GM19193 (cell line): ENCODE results near the gene ONECUT1.

Source experiments
- POLR2A ChIP-seq: IDR thresholded peaks from 4 replicates; pipeline ENCODE4 v1.6.1; 2011; ENCODE audit not compliant: insufficient read depth, insufficient read length; ENCODE audit errors: extremely low read depth

The ONECUT1 gene

DNA sequence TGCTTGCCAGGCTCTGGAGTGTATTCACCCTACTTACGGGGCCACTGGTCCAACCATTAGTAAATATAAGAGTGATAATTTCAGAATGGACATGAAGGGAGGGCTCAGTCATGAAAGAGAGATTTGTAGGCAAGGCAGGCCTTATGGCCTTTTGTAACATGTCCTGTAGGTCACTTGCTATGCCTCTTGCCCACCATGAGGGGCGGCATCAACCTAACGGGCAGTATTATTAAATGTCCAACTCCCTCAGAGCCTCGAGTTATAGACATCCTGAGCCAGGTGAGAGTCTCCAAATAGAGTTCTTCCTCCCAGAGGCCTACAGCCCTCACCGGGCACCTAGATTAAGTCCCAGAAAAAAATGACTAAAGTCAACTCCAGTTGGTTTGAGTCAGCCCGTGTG lies 30.2 kb downstream of the ONECUT1 start:
- TF ChIP-seq POLR2A: no peak

DNA sequence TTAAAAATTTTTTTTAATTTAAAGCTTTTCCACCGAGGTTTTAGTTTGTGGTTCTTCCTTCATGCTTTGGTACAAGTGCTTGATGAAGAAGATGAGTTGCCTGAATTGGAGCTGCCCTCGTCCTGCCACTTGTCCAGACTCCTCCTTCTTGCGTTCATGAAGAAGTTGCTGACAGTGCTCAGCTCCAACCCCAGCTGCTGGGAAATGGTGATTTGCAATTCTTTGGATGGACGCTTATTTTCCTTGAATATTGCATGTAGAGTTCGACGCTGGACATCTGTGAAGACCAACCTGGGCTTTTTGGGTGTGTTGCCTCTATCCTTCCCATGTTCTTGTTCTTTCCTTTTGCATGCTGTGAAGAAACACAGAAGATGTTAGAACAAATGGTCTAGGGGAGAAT lies 32.6 kb downstream of the ONECUT1 start:
- TF ChIP-seq POLR2A: no peak

DNA sequence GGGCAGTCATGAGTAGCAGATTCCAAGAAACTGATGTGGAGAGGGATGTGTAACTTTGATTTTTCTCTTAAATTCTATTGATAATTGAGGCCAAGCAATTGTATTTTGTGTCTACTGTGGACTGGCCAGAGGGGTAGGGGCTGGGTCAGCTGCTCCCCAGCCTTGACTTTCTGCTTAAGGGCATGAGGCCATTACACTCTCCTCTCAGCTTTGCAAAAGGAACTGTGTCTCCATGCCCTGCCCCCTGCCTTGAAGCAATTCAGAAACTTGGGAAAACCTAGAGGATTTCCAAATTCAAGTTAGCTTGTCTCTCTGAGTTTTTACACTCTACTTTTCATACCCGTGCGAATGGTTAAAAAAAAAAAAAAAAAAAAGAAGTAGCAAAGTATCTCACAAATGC lies 38.6 kb downstream of the ONECUT1 start:
- TF ChIP-seq POLR2A: no peak

- TF ChIP-seq POLR2A: no peak
Measured at GRCh38 chr15:52749258-52749657, 40.9 kb downstream of the ONECUT1 start.

- TF ChIP-seq POLR2A: no peak
Measured at GRCh38 chr15:52746162-52746757, 43.9 kb downstream of the ONECUT1 start.

DNA sequence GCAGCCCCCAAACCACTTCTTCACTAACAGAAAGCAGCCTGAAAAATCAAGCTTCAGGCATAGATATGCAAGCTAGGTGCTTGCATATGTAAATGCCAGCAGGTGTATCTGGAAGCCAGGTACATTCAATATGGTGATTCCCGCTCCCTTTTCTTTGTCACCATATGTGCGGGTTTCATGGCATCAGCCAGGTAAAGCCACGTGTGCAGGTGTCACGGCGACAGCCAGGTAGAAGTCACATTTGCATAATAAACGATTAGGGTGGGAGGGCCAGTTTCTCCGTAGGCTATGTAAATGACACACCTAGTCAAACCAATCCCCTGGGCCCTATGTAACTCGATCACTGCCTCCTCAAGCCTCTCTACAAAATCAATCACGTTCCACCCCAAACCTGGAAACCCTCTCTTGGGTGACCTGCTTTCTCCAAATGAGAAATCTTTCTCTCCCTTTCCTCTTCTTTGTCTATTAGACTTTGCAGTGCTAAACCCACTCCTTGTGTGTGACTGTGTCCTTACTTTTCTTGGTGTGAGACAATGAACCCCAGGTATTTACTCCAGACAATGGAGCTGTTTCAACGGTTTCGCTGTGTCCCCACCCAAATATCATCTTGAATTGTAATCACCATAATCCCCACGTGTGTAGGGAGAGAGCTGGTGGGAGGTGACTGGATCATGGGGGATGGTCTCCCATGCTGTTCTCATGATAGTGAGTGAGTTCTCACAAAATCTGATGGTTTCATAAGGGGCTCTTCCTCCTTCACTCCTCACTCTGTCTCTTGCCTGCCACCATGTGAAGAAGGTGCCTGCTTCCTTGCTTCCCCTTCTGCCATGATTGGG lies 44.6 kb downstream of the ONECUT1 start:
- no peak for TF ChIP-seq POLR2A

DNA sequence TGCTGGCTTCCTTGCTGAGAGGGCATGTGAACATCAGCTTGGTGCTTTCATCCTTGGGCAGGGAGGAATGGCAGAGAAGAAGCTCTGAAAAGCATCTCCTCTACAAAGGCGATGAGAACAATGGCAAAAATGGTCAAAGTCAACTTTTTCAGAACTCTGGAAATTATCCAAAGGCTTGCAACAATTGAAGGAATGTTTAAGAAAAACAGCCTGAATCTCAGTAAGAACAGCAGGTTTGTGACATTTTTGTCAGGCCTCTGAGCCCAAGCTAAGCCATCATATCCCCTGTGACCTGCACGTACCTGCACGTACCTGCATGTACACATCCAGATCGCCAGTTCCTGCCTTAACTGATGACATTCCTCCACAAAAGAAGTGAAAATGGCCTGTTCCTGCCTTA lies 51.8 kb downstream of the ONECUT1 start:
- no peak for TF ChIP-seq POLR2A

GRCh38 chr15:52737720-52738119 lies 52.4 kb downstream of the ONECUT1 start:
- TF ChIP-seq POLR2A: no peak

GRCh38 chr15:52735231-52736089 lies 54.7 kb downstream of the ONECUT1 start:
- no peak for TF ChIP-seq POLR2A

DNA sequence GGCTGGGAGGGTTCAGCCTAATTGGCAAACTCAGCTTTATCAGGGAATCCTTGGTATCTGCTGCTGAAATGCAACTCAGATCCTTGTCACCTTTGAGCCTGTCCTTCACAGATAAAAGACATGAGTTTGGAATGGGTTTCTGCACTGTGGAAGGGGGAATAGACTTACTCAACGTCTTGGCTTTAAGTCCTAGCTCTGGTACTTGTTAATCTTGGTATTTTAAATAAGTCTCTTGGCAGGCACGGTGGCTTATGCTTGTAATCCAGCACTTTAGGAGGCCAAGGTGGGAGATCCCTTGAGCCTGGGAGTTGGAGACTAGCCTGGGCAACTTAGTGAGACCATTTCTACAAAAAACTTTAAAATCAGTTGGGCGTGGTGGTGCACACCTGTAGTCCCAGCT lies 55.8 kb downstream of the ONECUT1 start:
- no peak for TF ChIP-seq POLR2A

DNA sequence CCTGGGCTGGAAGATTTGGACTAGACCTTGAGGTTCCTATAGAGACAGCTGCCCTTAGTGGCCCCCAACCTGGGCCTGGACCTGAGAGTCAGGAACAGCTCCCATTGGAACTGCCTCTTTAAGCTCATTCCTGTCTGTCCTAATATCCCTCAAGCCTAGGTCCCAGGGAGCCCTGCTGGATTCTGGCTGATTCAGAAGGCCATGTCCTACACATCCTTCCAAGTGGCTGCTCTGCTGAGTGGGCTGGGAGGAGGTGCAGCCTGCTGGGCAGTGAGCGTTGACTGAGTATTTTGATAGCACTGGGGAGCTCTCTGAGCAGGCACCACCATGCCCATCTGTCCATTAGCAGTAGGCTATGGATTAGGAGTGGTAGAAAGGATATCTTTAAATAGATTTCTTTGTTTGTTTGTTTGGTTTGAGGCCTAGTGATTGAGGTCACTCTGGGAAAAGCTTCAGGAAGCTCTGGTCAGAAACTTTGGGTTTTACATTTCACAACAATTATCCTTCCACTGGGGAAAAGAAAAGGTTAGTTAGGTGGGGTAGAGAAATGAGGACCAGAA lies 56.4 kb downstream of the ONECUT1 start:
- TF ChIP-seq POLR2A: no peak

GRCh38 chr15:52733088-52733487 lies 57.0 kb downstream of the ONECUT1 start:
- TF ChIP-seq POLR2A: no peak

DNA sequence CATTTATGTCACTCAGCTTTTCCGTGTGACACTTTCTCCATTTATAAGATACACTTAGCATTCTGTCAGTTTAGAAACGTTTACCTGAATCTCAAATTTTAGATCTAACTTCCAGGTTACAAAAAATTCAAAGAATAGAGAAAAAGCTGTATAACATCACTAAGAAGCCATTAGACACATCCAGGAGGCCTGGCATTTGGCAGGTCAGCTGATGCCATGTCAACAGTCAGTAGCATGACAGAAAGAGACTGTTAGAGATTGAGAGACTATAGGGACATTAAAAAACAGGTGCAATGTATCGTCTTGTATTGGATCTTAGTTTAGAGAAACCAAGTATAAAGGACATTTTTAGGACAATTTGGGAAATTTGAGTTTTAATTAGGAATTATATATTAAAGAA lies 57.6 kb downstream of the ONECUT1 start:
- TF ChIP-seq POLR2A: no peak

DNA sequence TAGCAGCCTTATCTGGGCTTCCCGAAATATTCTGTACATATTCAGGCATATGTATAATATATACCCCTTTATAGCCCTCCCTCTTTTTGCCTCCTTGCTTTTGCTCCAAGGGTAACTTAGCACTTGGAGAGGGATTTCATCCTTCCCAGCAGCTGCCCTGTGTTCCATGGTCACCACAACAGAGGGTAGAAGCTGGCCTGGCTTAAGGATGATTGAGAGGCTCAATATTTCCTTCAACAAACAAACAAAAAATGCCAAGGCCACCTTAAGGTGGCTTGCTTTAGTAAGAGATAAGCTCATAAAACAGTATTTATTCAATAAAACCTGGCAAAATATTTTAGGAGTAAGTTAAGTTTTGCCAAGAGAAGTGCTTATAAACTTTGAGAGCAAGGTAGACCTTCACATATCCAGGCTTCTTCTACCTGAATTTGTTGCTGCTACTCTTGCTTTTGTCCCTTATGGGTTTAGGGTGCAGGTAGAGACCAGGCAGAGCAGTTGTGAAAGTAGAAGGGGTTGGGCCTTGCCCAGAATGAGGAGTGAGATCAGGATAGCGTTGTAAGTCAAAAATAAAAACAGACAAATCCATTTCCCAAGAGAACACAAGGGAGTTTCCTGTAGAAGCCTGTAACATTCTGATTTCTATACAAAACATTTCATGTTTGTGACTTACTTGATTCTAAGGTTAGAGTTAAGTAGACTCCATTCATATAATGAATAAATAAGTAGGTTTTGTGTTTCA lies 58.2 kb downstream of the ONECUT1 start:
- no peak for TF ChIP-seq POLR2A
